DMS79 treated with DMSO at 0.1 percent for 48 hours (cell line): ENCODE measurements around the gene NCL.
A peak's percentile ranks its signal among the peaks of the same experiment; 100 is the strongest.
"Not testable (repeated sequence)": the region's sequence is repeated elsewhere in the genome, so short reads cannot be mapped to it uniquely, and the experiment has no call there.

Experiments
- DNase-seq: peaks from one replicate; lab custom pipeline; 2025; lab: John Stamatoyannopoulos, UW

Gene NCL

DNA sequence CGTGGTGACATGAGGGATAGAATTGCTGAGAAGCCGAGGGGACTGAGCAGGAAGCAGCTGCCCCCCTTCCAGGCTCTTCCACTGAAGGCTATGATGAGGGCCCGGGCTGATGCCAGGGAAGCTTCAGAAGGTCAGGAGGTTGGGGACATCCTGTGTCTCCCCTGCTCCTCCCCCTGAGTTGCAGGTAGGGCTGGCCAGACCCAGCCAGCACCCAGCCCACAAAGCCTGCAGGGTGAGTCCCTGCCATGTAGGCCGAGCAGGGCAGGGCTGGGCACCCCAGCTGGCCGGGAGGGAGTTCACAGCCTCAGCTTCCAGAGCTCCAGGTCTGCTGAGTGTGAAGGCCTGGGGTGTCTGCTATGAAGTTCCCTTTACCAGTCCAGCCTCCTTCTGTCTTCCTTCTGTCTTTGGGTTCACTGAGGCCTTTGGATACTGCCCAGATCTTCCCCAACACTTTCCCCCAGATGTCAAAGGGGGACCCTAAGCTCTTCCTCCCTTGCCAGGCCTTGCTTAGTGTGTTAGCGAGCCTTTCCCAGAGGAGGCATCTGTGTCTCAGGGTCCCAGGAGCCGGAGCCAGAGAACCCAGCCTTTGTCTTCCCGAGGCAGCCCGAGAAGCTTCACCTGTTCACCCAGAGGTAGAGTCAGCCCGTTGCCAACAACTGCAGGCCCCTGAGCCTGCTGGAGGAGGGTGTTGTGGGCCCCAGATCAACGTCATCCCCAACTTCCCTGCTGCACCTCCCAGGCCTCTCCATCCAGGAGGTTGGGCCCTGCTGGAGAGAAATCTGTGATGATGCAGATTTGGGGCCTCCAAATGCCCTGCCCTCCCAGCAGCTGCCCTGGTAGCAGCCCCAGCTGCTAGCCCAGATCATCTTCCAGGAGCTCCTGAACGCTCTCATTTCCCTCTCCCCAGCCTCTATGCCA lies 3.6 kb upstream of the NCL start:
- DNase-seq: no peak

DNA sequence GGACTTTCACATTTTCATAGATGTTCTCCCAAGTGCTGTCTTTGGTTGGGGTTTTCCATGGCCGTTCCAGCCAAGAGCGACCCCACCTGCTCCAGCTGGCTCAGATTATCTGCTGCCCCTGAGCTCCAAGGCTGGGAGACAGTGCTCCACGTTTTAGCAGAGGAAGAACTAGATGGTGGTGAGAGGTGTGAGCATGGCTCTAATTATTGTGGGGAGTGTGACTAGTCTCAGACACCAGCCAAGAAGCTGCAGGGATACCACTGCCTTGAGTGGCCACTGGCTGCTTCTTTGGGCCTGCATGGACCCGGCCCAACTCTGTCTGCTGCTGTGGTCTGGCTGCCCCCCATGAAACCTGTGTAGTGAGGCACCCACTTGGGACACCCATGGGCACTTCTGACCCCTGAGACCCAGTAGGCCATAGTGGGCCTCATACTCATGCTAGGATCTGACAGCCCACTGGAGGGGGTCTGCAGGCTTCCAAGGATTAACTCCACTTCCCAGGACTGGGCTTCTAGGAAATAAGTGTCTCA lies 2.8 kb upstream of the NCL start:
- no peak for DNase-seq

DNA sequence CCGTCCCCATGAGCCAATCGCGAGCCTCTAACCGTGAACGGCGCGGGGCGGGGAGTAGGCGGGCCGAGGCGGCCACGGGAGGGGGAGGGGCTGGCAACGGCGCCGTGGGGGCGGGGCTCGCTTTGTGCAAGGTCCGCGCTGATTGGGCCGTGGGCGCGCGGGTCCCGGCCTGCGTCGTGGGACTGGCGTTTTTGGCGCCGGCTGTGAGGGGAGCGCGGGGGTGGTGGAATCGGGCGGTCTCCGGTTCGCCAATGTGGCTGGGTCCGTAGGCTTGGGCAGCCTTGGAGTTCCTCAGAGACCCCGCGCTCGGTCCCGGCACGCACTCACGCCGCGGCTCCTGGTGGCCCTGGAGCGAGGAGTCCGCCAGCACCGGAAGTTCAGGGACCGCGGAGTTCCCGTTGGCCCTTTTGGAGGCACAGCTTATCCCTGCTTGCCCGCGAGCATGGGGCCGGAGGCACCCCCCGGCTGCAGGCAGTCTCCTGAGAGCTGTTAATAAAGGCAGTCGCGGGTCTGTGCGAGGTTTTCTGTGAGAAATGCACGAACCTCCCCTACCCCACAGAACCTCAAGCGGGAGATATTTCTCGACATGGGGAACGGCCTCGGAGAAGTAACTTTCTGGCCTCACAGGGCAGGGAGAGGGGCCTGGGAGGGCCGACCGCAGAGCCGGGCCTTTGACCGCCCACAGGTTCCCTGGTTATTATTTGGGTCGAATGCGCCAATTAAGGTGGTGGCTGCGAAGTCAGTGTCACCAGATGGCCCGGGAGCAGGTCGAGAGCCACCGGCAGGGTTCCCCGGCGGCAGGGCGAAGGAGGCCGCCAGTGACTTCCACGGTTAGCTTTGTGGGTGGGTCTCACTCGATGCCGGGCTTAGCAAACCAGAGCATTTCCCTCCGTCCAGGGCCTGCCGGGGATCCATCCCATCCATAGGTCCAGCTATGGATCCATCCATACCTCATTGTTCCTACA lies 574 bp upstream of the NCL start:
- peak; percentile 93 for DNase-seq

DNA sequence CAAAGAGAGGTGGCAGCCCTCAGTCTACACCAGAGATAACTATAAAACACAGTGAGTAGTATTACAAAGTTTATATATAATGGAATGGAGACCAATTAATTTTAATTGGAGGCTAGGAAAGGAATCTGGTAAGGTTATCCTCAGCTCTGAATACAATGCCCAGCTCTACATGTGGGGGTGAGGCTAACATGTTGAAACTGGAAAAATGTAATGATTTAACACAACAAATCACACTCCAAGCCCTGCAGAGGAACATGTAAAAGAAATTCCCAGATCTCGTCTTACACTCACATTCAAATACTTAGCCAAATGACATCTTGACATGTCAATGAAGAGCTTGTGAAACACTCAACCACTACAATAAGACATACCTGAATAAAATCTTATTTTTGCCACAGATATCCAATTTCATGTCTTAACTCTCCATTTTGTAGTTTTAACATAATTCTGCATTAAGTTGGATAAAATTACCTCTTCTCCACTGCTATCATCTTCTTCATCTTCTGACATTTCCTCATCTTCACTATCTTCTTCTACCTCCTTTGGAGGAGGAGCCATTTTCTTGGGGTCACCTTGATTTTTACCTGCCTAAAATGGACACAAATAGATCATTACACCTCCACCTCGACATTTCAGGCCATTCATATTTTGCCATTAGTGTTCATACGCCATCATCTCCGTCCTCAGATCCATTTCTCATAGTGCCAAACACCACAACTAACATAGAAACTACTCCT lies 1.4 kb downstream of the NCL start:
- DNase-seq: no peak

DNA sequence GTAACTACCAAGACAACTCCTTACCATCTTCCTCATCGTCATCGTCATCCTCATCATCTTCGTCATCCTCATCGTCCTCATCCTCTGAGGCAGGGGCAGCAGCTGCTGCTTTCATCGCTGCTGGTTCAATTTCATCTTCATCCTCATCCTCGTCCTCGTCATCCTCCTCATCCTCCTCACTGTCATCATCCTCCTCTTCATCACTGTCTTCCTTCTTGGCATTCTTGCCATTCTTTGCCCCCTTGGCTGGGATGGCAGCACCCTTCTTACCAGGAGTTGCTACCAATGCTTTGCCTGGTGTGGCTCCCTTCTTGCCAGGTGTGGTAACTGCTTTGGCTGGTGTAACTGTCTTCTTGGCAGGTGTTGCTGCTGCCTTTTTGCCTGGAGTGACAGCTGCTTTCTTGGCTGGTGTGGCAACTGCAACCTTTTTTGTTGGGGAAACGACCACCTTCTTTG lies 2.7 kb downstream of the NCL start:
- DNase-seq: no peak

DNA sequence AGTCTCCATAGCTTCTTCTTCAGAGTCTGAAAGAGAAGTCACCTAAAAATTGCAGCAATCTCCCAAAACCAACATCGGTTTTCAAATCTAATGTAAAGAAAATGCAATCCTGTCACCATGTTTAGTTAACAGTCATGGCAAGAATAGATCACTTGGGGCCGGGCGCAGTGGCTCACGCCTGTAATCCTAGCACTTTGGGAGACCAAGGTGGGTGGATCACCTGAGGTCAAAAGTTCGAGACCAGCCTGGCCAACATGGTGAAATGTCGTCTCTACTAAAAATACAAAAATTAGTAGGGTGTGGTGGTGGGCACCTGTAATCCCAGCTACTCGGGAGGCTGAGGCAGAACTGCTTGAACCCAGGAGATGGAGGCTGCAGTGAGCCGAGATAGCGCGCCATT lies 3.4 kb downstream of the NCL start:
- not testable (repeated sequence) for DNase-seq

DNA sequence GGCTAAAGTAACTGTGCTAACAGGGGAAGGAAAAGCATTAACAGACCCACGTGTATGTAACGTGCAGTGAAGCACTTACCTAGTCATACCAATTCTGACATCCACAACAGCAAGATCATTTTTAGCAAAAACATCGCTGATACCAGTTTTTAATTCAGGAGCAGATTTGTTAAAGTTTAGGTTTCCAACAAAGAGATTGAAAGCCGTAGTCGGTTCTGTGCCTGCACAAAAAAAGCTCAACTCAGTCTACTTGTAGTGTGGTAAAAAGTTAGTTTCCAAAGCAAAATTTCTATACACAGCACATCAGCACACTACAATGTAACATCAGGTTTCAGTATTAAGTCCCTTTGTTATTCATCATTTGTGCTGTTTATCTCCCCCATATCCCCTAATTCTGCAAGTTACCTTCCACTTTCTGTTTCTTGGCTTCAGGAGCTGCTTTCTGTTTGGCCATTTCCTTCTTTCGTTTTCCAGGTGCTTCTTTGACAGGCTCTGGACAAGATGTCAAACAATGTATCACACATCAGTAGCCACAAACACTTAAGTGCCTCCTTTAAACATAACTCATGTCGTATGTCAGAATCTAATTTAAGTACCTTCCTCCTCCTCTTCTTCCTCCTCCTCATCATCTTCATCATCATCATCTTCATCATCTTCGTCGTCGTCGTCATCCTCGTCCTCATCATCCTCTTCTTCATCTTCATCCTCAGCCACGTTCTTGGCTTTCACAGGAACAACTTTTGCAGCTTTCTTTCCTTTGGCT lies 4.0 kb downstream of the NCL start:
- DNase-seq: no peak

DNA sequence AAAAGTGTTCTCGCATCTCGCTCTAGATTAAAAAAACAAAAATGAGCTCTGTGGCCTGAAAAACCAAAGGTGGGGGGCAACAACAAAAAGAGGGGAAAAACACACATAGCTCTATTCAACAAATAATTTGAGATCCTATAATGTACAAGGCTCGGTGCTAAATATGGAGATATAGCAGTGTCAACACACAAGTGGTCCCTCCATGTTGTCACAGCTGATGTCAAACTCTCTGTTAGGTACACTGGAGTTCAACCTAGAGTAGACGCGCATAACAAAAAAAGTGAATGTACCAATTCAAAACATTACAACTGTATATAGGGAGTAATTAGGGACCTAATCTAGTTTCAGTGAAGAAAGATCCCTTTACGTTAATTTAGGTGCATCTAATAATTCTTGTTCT lies 5.9 kb downstream of the NCL start:
- no peak for DNase-seq

DNA sequence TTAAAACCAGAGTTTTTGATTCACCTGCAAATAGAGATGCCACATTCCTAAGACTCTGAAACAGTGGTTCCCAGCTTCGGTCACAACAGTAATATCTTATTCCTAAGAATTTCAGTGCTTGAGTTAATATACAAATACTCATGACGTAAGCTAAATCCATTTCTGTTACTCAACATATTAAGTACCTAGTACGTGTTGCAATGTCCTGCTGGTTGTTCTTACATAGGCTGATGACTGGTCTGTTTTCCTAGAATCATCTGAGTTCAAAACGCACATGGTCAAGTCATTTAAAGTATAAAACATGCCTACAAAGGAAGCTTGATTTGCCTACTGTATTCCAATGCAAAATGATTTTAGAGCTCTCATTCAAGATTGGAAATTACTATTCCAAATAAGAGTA lies 7.2 kb downstream of the NCL start:
- DNase-seq: no peak

DNA sequence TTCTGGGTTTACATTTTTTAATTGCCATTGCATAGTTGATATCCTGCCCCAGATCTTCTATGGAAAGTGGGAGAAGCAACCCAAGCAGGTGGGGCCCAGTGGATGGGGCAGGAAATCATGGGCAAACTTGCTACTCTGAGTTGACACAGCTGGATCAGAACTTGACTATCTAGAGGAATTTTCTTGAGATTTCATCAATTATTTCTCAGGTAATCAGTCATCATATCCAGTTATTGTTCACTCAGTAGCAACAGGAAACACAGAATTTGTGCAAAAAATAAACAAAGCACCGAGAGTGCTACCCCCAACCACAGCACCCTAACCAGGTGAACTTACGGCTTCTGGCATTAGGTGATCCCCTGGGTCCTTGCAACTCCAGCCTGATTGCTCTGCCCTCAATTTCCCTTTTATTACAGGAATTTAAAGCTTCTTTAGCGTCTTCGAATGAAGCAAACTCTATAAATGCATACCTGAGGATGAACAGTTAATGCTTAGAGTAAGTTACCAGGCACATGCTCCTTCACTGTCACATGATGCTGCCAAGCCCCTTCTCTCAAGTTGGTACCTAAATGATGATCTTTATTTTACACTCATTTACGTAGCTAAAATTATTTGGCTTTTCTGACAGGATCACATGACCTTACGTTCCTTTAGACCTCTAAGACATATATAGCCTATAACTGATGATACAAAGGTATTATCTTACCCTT lies 7.8 kb downstream of the NCL start:
- DNase-seq: no peak

DNA sequence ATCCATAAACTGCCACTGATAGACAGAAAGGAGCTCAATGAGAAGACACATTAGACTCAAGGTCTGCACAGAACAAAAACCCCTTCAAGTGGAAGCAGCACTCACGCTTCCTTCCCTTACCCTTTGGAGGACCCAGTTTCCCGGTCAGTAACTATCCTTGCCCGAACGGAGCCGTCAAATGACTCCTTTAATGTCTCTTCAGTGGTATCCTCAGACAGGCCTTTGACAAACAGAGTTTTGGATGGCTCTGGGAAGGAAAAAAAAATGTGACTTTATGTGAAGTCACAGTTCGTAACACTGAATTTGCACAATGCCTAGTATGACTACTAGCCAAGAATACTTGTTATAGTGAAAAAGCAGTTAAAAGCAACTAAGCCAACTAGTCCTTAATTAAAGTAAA lies 8.4 kb downstream of the NCL start:
- DNase-seq: no peak

DNA sequence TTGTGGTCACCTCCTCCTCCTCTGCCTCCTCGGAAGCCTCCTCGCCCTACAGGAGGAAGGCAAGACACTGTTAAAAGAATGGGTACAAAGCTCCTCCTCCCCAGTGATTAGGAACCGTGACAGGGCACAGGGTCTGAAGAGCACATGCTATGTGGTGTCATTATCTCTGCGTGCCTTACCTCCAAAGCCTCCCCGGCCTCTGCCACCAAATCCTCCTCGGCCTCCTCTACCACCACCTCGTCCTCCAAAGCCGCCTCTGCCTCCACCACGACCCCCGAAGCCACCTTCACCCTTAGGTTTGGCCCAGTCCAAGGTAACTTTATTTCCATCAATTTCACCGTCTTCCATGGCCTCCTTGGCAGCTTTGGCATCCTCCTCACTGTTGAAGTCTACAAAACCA lies 9.1 kb downstream of the NCL start:
- DNase-seq: no peak

DNA sequence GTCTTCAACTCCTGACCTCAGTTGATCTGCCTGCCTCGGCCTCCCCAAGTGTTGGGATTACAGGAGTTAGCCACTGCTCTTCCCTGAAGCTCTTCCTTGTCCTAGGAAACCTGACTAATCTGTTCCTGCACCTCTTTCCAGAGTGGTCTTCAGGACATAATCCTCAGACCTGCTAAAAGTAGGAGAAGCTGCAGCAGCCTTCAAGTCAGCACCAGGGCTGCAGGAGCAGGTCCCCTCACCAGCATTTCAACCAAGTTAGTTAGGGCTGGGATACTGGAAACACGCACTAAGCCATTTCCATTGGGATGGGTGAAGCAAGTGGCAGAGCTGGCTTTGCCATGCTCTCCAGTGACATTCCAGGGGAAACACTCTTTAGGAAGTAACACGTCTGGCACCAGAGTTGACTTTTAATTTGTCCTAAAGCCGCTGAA lies 9.9 kb downstream of the NCL start:
- no peak for DNase-seq

DNA sequence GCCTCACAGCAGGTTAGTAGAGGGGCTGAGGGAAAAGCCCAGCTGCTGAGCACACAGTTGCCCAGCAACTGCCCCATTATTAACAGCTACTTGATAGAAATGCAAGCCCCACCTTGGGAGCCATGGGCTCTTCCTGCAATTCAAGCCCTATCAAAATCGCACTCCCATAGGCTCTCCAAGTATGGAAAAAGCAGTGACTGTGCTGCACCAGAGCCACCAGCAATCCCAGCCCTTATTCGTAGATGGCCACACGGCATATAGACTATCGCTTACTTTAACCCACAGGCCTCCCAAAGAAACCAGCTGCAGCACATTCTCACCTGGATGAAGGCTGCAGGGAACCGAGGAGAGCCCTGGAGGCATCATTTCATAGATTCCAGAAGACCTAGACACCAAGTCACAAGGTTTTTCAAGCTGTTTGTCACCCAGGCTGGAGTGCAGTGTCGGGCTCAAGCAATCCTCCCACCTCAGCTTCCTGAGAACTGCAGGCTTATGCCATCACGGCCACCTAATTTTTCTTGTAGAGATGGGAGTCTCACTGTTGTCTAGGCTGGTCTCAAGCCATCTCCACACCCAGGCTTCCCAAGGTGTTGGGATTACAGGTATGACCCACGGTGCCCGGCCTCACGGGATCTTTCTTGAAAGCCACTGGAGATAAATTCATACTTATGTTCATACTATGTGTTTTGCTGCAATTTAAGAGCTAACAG lies 11.3 kb downstream of the NCL start:
- peak; percentile 12 for DNase-seq

DNA sequence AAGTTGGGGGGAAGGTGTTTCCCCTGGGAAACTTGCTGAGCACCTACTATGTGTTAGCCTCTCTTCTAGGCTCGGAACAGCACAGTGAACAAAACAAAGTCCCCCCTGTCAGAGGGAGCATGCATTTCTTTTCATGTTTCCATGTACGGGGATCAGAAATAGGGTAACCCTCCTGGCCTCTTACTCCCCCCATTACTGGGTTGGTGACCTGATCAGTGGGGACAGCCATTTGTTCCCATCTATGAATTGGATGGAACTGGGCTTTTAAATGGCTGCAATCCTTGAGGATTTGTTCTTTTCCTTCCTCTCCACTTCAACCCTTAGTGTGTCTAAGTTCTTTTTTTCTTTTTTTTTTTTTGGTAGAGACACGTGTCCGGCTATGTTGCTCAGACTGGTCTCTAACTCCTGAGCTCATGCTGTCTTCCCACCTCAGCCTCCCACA lies 13.7 kb downstream of the NCL start:
- no peak for DNase-seq

DNA sequence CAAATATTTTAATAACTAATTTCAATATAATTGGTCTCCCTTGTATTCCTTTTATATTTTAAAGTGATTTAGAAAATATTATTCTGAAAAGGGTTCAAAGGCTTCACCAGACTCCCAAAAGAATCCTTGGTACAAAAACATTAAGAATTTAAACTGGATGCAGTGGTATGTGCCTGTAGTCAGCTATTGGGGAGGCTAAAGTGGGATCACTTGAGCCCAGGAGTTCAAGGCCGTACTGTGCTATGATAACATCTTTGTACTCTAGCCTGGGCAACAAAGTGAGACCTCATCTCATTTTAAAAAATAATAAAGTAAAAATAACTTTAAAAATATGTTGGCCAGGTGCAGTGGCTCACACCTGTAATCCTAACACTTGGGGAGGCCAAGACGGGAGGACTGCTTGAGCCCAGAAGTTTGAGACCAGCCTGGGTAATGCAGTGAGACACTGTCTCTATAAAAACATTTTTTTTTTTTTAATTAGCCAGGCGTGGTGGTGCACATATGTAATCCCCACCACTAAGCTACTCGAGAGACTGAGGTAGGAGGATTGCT lies 14.7 kb downstream of the NCL start:
- no peak for DNase-seq

DNA sequence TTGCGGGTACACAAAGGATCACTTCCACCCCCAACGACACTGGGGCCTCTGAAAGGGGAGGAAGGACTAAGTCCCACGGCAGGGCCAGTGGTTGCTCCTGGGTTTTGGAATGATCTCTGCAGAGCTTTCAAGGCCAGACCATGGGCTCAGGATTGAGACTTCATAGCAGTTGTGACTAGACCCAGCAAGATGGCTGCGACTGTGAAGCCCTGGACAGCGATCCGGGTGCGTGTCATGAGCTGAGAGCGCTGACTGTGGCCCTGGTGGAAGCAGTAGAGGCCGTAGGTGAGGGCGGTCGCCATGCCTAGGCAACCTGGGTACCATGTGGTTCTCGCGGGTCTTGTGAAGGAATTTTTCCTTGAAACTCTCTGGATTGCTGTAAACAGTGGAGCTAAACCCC lies 27.3 kb downstream of the NCL start:
- DNase-seq: no peak

DNA sequence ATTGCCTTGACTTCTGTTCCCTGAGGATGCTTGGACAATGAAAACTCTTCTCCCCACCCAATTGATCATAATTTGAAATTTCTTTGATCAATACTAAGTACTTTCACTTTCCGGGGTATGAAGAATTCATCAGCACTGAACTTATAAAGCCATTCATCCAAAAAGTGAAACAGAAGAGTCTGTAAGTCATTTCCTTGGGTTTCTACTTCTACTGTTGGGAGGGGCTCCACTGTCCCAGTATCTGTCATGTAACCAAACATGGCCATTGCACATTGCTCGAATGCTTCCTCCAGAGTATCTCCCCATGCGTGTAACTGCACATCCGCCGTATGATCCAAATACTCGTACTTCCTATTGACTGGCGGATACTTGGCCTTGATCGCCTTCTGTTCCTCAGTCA lies 30.3 kb downstream of the NCL start:
- no peak for DNase-seq

DNA sequence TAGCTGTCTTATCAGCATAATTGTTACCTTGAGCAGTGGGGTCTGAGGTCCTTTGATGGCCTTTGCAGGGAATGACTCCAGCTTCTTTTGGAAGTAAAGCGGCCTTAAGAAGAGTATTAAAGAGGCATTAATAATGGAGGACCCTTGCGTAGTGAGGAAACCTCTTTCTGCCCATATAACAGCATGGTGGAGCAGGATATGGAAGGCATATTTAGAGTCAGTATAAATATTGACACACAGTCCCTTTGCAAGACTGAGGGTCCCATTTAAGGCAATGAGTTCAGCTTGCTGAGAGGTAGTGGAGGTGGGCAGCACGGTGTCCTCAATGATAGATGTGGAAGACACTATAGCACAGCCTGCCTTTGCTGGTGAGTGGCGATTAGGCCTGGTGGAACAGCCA lies 32.7 kb downstream of the NCL start:
- DNase-seq: no peak
